Measurements from ENCODE around the gene TFDP2.

- TF ChIP-seq, protein P1, sequence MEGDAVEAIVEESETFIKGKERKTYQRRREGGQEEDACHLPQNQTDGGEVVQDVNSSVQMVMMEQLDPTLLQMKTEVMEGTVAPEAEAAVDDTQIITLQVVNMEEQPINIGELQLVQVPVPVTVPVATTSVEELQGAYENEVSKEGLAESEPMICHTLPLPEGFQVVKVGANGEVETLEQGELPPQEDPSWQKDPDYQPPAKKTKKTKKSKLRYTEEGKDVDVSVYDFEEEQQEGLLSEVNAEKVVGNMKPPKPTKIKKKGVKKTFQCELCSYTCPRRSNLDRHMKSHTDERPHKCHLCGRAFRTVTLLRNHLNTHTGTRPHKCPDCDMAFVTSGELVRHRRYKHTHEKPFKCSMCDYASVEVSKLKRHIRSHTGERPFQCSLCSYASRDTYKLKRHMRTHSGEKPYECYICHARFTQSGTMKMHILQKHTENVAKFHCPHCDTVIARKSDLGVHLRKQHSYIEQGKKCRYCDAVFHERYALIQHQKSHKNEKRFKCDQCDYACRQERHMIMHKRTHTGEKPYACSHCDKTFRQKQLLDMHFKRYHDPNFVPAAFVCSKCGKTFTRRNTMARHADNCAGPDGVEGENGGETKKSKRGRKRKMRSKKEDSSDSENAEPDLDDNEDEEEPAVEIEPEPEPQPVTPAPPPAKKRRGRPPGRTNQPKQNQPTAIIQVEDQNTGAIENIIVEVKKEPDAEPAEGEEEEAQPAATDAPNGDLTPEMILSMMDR (IDR thresholded peaks at IDR 0.05): no peak
- TF ChIP-seq POLR2A (IDR thresholded peaks at IDR 0.05): no peak
Measured at GRCh38 chr3:142097099-142097843, 52.1 kb downstream of the TFDP2 start.
